SIG-M5 treated with dmso at 0.1 percent for 504 hours (cell line): ENCODE measurements around the gene C15orf39.
"Not testable (repeated sequence)": the region's sequence is repeated elsewhere in the genome, so short reads cannot be mapped to it uniquely, and the experiment has no call there.

Source experiments
- DNase-seq: peaks from one replicate; lab custom pipeline; 2025; ENCODE audit not compliant: unreplicated experiment; lab: John Stamatoyannopoulos, UW

C15orf39 gene

DNA sequence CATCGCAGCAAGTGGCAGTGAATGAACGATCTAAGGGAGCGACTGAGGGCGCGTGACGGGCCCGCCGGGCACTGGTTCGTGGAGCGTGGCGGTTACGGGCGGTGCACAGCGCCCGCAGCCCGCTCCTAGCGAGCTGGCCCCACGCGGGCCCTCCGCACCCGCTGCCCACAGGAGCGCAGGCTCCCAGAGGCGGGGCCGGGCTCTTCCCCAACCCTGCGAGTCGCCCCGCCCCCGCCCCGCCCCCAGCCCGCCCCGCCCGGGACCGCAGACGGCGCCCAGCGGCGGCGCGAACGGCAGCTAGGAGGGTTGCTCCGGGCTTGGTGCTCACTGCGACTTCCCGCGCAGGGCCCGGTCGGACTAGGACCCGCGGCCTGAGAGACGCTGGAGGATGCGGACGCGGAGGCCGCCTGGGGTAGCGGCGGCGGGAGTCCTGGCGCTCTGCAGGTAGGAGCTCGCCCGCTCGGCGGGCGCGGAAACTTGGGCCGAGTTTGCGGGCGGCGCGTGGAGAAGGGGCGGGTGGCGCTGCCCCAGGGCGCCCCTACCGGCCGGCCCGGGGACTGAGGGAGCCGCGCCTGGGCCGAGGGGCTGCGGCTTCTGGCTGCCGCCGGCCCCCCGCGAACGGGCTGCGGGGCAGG lies at the start of gene C15orf39:
TSS of gene C15orf39 (plus strand) at position 267 of the 635 bp plus-strand sequence. CDS start 4,167 bp downstream, outside the sequence.
- DNase-seq, result peak; percentile 72

DNA sequence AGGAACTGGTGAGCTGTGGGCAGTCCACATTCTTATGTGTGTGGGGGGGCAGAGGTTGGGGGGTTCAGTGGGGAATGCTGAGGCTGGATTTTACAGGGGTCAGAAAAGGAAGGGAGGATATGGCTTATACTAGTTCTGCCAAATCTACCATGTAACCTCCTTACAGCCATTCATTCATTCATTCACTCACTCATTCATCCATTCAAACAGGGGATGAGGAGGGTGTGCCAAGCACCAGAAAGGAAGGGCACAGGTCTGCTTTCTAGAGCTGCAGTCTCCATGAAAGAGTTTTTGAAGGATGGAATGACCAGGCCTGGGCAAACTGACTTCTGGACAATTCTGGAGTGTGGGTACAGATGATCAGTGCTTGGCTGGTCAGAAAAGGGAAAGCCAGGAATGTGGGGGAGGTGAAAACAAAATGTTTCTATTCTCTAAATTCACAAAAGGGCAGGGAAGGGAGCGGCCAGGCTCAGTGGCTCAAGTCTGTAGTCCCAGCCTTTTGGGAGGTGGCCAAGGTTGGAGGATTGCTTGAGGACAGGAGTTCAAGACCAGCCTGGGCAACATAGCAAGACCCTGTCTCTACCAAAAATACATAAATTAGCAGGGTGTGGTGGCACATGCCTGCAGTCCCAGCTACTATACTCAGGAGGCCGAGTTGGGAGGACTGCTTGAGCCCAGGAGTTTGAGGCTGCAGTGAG lies 49.2 kb upstream of the C15orf39 start:
- no peak for DNase-seq

DNA sequence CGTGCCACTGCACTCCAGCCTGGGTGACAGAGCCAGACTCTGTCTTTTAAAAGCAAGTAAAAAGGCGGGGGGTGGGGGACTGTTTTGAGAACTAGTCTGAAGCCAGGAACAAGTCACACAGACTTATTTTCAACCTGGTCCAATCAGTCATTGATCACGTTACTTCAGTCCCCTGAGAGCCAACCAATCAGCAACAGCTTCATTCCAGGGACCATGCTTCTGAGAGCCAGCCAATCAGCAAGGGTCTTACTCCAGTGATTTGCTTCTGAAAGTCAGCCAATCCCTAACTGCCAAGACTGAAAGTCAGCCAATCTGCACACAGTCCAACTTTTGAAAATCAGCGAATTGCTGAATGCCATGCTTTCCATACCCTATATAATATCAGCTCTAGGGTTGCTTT lies 48.6 kb upstream of the C15orf39 start:
- DNase-seq, result peak; percentile 67

DNA sequence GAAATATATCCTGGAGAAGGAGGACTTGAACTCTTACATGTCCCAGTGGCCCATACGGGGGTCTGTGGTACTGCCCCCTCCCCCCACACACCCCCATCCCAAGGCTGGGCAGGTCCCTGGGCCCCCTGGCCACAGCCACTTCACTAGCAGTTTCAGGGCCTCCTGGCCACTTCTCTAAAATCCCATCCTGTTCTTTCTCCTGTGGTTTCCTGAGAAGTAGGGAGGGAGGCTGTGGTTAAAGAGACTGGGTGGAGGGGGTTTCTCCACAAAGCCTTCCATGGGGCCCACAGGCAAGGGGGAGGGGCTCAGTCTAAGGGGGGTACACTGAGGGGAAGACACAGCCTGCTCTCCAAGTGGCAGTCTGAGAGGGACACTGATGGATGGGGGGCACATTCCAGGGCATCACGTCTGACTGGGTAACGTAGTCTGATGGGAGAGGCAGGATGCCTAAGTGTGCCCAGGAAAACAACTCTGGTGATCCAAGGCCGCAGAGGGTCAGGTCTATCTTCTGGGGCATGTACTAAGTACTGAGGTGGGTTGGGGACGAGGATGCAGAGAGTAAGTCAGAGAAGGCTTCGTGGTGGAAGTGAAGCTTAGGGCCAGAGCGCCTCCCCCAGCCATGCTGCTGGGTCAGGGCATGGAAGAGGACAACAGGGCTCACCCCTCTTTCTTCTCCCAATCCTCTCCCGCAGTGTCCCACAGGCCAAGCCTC lies 48.0 kb upstream of the C15orf39 start:
- DNase-seq, result peak; percentile 87

- no peak for DNase-seq
These were observed 47.1 kb upstream of the C15orf39 start for GRCh38 chr15:75154461-75155062.

DNA sequence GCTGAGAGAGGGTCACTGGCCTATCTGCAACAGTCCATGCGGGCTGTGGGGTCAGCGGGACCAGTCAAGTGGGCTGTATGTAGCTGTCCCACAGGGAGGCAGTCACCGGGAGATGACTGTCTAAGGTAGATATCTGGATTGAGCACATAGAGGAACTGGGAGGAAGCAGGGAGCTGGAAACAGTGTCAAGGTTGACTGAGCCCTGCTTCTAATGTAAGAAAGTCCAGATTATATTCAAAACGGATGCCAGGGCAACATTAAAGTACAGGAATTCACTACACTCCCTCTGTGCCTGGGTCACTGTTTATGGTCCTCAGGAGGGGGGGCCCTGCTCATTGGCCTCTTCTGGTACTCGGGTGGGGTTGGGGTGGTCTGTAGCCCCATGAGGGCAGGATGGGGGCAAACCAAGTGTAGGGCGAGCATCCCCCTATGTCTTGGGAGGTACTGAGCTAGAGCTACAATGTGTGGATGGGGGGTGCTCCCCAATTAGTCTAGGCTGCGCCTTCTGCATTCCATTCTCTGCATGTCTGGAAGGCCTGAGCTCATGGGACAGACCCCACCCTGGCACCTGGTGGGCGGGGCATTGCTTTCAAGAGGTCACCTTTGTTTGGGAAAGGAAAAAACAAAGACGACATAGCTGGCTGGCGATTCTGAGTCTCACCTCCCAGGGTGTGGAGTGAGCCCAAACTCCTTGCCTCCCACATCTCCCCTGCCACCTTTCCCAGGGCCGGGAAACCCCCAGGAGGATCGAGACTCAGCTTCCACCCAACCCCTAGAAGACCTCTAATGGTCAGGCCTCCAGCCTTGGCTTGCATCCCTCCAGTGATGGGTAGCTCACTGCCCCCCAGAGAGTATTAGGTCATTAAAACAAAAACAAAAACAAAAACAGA lies 45.1 kb upstream of the C15orf39 start:
- no peak for DNase-seq

DNA sequence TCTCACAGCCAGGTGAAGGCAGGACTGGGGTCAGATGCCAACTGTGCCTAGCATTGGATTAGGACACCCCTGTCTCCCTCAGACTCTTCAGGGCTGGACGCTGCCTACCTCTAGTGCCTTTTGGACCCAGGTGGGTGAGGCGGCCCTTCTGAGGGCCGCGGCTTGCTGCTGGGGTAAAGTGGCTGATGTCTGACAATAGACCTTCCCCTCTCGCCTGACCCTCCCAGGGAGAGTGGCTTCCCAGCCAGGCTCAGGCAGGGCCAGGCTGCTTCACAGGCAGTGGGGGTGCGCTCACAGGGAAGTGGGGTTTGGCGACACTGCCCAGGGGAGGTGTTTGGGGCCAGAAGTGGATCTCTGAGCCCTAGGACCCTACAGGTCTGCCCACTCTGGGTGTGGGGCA lies 43.3 kb upstream of the C15orf39 start:
- DNase-seq, result no peak

DNA sequence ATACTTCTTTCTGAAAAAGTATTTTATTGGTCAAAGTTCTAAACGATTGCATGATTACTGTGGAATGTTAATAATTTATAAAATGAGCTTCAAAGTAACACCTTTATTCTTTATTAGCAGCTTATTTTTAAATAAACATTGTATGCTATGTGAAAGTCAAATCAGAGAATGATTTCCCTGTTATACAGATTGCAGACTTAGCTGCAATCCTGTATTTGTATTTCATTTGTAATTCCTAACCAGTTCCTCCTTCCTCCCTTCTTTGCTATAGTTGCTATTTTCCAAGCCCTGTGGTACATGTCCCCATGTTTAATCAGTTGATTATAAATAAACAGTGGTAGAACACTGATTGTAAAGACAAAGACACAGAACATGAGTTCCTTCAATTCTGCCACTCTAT lies 42.4 kb upstream of the C15orf39 start:
- no peak for DNase-seq

- DNase-seq, result no peak
These were observed 40.4 kb upstream of the C15orf39 start for GRCh38 chr15:75161106-75161916.

- peak; percentile 47 for DNase-seq
These were observed 39.7 kb upstream of the C15orf39 start for GRCh38 chr15:75161917-75162414.

- DNase-seq, result no peak
These were observed 38.5 kb upstream of the C15orf39 start for GRCh38 chr15:75163150-75163564.

DNA sequence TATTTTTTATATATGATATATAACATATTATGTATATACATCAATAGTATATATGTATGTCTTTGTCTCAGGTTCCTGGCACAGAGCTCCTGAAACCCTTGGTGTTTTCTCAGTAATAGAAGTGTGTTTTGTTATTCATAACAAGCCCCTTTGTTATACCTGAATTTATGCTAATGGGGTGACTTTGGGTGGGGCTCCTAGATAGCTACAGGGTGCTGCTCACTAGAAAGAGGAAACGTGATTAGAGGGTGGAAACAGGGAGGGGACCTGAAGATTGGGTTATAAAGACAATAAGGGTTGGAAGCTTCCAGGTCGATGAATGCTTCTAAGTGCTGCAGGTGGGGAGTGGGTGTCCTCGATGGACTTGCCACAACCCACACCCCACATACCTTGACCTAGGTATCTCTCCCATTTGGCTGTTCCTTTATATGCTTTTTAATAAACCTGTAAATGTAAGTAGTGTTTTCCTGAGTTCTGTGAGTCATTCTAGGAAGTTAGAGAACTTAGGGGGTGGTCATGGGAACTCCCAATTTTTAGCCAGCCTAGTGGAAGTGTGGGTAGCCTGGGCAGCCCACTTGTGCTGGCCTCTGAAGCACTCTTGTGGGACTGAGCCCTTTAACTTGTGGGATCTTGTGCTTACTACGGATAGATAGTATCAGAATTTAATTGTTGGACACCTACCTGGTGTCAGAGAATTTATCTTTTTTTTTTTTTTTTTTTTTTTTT lies 36.9 kb upstream of the C15orf39 start:
- DNase-seq, result peak; percentile 24

- not testable (repeated sequence) for DNase-seq
These were observed 35.1 kb upstream of the C15orf39 start for GRCh38 chr15:75166489-75167063.

- no peak for DNase-seq
These were observed 33.9 kb upstream of the C15orf39 start for GRCh38 chr15:75167588-75168350.

GRCh38 chr15:75168374-75168773 lies 33.3 kb upstream of the C15orf39 start:
- DNase-seq, result no peak

GRCh38 chr15:75170203-75170602 lies 31.5 kb upstream of the C15orf39 start:
- no peak for DNase-seq

DNA sequence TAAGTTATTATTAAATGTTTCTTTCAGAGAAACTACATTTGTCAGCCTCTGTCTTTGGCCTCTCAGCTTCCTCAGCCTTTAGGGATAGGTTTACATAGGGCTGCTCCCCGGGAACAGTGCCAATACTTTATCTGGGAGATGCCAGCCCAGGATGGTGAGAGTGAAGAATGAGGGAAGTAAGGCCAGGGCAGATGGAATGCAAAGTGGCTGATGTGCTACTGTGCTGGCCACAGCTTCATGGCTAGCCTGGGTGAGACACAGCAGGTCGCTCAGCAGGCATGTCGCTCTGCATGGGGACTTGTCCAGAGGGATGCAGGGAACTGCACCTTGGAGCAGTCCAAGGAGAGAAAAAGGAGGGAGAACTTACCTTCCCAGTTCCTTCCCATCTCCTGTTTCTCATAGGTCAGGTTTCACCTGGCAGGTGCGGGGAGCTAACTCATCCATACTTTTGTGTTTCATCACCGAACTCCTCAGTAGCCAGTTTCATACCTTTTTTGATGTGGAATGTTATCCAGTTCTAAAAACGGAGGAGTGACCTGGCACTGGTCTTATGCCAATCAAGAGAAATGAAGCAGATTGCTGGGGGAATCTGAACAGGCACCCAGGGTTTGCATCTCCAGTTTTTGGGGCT lies 30.9 kb upstream of the C15orf39 start:
- no peak for DNase-seq
